HG02571 (cell line): ENCODE results near the gene ERC2.

Experiments
- ATAC-seq: cut with Tn5 transposase; IDR thresholded peaks from one replicate; pipeline ENCODE4 v1.9.1; 2021; ENCODE audit warnings: mild to moderate bottlenecking, moderate library complexity; ENCODE audit not compliant: unreplicated experiment

The ERC2 gene

DNA sequence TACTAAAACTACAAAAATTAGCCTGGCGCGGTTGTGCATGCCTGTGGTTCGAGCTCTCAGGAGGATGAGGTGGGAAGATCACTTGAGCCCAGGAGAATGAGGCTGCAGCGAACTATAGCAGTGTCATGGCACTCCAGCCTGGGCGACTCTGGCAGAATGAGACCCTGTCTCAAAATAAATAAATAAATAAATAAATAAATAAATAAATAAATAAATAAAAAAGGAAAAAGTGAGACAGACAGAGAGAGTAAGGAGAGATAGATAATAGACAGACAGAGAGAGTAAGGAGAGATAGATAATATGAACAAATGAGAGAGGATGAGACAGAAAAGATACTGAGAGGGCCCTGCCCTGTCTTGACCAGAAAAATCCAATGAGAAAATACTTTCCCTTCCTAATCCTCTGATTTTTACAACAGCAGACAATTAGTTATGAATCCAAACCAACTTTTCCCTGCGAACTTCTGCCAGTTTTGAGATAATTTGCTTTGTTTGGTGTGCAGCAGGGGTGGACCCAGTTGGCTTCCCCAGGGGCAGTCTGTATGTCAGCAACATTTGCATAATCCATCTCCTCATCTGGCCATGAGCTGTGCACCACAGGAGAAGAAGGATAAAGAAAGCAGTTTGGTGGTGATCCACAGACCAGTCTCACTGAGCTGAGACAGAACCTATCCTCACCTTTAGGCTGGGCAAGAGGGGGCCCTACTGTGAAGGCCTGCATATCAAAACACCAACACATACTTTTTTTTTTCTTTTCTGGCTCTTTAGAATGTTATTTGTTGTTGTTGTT, 692.7 kb downstream of the ERC2 start:
- no peak for ATAC-seq

DNA sequence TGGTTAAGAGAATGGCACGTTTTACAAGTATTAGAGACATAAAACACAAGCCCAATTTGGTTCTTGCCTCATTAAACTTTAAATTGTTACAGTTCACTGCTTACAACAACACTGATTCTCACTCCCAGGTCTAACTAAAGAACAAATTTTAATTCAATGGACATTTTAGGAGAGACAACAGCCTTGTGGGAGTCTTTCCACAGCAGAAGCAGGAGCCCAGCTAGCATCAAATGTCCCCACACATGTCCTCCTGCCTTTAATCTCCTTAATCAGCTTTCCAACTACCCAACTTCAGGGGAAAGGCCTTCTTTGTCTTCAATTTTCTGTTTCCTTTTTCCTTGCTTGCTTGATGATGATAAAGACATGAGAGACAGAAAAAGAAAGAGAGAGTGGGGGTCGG, 693.4 kb downstream of the ERC2 start:
- no peak for ATAC-seq

DNA sequence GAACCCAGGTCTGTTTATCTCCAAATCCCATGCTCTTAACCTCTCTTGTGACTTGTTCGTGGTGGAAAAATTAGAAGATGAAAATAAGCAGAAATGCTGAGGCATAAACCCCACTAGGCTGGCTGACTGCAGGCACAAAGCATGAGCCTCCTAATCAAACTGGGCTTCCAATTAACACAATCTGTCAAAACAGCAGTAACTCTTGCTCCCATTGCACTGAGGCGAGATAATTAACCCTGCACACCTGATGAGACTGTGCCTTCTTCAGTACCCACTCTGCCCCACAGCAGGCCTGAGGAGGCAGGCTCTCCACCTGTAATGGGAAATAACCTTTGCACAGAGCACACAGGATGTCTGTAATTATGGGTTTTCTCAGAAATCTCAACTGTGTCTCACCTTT, 696.8 kb downstream of the ERC2 start:
- ATAC-seq, result no peak

DNA sequence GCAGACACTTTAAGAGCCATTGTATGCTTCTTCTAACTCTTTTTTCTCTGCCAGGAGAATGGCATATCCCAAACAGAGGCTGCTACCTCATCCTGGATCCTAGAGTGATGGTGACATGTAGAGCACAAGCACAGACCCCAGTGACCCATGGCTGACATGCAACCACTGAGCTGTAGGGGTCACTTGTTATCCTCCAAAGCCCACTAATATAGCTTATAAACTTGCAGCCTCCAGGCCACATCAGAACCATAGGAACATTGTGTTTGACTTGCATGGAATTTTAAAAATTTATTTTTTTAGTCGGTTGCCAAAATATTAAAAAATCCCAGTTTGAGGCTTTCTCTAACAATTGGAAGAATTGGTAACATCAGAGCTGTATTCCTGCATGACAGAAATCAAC, 698.2 kb downstream of the ERC2 start:
- no peak for ATAC-seq

DNA sequence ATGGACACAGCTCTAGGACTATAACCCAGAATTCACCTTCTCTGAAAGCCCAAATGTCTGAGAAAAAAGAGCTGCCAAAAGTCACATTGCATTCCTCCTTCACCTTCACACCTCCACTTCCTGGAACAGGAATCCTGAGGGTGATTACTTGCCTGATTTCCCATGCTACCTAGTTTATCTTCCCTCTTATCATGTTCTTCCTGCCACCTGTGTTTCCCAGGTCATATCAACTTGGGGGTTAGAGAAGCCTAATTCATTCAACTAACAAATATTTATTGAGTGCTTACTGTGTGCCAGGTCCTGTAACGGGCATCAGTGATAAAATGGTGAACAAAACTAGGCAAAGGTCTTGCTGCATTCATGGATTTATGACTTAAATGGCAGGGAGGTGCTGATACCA, 701.5 kb downstream of the ERC2 start:
- ATAC-seq, result no peak

DNA sequence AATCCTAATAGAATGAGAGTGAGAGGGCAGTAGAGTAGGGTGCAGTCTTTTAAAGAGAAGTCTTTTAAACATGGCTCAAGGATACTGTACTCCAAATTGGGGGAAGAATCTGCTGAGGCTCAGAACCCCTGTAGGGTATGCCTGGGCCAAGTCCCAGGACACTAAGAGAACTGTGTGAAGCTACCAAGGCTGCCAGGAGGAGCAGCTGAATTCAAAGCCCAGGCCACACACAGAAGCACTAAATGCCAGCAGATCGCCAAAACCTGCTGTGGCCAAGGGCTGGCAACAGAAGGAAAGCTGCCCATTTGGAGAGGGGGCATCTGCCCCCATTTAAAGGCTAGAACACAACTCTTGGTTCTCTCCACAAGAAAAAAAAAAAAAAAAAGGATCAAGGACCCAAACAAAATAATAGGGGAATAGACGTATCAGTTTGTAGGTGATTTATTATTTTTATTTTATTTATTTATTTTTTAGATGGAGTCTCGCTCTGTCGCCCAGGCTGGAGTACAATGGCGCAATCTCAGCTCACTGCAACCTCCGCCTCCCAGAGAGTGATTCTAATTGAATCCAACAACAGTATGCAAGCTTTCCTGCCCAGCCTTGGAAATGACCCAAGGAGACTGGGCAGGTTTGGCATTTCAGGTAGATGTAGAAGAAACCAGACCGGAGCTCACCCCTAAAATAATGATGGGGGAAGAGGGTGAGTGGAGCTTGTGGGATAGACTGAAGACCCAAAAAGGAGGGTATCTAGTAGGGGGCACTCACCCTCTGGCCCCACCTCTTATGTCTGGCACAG, 702.2 kb downstream of the ERC2 start:
- no peak for ATAC-seq

DNA sequence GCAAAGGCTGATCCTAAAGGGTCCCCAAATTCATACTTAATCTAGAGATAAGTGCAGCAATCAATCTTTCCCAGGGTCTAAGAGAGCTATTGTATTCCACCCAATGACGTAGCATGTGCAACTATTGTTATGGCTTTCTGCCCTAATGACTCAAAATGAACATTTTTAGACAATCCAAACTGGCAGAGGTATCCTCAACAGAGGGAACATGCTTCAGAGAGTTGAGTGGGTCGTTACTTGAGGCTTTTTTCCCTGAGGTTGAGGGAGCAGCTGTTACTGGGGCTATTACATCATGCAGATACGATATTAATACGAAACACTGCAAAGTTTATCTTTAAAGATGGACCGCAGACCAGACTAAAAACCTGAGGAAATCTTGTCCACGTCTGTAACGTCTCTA, 702.9 kb downstream of the ERC2 start:
- ATAC-seq, result no peak

DNA sequence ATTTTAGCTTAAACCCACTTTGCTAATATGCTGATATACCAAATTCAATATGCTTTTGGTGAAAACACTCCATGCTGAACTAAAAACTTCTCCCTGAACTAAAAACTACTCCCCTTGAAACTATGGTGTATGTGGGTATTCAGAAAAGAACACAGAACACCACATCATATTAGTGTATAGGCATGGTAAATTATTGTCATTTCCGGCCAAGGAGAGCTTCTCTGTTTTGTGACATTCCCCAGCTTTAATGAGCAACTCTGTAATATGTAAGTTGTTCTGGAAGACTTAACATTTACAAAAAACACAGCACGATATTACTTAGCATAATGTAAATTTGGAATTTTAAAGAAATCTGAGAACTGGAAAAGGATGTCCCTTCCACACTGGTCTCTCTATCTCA, 711.3 kb downstream of the ERC2 start:
- no peak for ATAC-seq

DNA sequence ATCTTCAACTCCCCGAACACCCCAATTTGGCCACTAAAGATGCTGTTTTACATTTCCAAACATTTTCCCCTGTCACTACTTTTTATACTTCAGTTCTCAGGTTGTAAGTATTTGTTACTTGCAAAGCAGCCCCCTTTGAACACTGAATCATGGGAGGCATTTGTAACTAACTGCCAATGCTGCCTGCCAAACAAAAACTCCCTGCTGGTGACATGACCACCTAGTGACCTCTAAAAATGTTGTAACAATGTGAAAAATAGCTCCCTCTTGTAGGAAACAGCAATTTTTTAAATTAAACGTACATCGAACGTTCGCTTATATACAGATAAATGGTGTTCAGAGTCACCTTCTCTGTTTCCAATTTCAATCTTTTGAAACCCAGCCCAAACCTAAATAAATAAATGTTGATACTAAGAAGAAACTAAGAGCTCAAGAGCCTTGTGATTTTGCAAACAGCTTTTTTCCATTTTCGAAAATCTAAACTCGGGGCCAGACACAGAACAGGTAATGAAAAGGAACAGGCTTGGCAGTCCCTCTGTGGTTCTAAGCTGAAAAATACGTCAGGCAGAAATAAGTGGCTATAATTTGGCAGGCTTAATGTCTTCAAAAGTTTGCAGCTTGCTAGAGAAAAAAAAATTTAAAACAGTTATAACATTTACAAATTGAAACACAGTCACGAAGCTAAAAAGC, 712.6 kb downstream of the ERC2 start:
- no peak for ATAC-seq

DNA sequence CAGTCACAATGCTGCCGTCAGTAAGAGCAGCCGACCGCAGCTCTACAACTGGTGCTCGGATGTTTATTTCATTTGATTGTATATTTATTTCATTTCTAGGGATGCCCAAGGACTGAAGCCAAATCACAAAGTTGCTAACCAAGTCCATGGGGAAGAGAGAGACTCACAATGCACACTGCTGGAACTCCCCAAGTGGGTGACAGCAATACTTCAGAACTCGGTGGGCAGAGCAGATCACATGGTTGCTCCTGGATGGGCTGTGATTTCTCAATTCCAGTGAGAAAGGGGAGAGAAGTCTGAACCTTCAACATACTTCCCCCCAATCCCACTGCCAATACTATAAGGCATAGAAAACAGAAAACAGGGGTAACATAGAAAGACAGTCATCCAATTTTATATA, 715.4 kb downstream of the ERC2 start:
- no peak for ATAC-seq

DNA sequence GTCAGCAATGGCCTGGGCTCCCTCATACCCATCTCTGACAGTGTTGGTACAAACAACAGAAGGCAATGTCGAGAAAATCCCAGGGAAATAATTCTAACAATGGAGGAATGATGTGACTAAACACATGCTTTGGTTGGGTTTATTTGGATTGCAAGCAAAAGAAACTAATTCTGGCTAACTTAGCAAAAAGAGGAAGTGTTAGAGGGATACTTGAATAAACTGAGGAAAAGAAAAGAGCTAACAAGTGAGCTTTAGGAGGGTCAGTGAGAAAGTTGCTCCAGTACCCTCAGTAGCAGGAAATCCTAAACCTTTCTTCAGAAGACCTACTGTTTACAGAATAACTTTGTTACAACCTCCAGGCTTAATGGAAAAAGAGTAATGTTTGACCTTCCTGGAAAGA, 716.5 kb downstream of the ERC2 start:
- ATAC-seq, result no peak

DNA sequence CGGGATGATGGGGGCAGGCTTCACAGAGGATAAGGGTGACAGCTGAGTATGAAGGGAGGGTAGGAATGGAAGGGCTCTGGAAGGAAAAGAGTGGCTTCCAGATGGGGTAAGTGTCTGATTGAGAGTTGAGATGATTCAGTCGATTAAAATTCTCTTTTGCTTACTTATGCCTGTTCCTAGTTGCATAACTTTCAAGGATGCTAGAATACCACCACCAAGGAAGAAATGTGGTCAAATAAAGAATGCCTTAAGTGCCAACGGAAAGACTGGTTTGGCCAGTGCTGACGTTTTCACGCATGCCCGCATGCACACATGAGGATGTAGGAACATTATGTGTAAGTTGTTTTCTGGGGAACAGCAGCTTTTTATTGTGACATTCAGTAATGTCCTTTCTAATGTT, 717.7 kb downstream of the ERC2 start:
- ATAC-seq, result no peak

DNA sequence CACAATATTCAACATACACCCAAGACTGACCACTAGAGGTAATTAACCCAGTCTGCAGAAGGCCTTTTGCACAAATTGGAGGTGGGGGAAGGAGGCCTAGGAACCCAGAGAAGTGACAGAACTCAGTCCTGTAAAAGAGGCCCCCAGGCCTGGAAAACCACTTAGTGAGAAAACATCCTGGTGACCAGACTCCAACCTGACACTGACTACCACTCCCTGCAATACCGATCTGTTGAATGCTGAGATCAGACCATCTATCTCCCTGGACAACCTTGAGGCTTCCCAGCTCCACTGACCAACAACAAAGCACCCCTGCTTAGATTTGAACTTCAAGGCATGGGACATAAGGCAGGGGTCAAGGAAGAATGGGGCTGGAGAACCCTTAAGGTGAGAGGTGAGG, 719.2 kb downstream of the ERC2 start:
- ATAC-seq, result no peak

DNA sequence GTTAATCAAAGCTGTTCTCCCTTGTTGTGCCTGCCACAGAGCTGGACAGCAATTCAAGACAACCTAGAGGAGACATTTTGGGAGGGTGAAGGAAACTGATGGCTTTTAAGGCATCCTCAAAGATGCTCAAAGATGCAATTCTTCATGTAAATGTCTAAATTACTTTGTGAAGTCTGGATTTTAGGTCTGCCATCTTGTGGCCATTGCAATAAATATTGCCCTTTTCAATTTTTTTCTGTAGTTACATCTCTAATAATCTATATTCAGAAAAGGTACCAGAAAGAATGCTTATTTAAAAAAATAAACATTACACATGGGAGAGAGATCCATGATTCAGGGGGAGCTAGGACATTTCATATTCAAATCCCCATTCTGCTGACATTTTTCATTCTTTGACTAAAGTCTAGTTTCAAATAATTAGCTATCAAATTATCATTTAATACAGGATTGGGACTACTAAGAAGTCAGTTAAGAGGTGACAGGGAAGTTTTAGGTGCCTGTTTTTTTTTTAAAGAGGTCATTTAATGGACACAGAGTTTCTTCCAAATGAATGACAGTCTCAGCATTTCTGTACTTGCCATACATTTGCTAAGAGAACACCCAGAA, 721.4 kb downstream of the ERC2 start:
- ATAC-seq, result no peak

DNA sequence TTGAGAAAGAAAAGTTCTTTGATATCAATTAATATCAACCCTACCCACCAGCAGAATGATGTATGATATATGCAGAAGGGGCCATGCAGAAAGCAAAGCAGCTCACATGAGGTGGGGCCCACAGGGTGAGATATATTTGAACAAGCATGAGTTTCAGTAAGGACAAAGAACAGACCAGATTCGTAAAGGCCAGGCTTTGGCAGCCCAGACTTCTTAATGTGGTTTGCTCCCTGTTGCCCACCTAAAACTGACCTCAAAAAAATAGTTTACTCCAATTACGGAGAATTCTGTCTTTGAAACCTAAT, 725.5 kb downstream of the ERC2 start:
- no peak for ATAC-seq

DNA sequence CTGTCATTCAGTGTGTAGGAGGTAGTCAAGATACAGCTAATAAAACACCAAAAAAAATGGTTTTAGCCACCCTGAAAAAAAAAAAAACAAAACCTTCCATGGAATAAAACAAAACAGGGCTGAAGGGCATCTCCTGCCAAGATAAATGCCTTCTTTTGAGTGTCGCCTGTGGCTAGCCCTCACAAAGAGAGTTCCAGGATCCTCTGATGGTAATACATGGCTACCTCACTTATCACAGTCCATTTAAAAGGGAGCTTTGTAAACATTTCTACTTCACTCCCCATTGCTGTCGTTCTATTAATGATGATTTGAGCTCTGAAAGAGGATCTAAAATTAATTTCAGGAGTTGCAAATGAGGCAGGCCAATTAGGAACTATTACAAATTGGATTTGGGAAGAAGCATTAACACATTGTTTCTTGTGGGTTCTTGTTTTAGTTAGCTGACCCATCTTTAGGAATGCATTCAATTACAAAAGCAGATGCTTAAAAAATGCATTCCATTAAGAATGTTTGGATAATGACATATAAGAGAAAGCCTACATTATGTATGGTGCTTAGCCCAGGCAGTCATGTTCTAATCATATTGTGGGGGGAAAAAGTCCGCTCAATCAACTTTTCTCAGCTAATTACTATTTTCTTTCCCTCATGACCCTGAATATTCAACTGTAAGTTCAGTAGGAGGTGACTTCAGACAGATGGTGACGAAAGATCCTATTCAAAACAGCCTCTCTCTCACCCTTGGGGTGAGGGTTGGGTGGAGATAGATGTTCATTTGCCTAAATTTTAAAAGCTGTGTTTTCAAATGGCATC, 726.0 kb downstream of the ERC2 start:
- no peak for ATAC-seq

DNA sequence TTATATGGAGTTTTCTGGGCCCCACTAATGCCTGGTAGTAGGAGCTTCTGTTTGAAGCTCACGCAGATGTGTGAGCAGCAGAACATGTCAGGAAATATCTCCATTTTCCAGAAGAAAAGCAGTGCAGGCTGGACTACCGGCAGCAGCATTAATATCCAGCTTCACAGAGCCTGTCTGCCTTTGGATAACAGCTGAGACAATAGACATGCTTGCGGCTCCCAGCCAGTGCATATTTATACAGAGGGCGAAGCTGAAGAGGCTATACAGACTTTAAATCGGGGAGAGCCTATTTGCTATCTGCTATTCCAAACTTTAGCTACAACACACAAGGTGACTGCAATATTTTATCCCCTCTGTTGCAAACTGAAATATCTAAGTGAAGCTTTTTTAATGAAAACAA, 731.1 kb downstream of the ERC2 start:
- ATAC-seq, result no peak

DNA sequence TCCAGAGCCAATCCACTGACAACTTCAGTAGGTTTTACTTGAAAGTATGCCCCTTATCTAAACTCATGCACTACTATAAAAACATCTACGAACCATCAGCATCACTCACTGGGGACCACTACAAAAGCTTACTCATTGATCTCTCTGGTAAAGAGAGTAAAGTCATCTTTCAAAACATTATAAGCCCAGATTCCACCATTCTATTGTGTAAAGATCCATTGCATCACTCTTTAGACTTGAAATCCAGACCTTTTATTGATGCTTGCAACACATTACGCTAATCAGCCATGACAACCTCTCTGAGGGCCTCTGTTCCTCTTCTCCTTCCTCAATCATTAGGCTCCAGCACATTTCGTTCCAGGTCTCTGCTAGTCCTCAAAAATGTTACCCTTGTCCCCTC, 732.3 kb downstream of the ERC2 start:
- ATAC-seq, result no peak

DNA sequence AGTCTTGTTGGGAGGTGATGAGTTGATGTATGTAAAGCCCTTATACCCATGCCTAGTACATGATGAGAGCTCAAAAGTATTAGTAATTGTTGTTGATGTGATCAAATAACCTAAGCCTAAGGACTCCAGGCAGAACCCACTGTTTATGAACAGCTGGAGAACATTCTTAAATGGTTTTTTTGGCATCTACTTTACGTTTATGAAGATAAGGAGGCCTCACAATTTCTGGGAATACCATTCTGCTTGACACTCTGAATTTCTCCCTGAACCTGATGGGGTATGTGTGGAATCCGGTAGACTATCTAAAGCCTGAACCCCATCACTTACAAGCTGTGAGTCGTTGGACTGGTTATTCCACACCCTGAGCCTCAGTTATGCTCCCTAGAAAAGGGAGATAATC, 736.5 kb downstream of the ERC2 start:
- no peak for ATAC-seq

DNA sequence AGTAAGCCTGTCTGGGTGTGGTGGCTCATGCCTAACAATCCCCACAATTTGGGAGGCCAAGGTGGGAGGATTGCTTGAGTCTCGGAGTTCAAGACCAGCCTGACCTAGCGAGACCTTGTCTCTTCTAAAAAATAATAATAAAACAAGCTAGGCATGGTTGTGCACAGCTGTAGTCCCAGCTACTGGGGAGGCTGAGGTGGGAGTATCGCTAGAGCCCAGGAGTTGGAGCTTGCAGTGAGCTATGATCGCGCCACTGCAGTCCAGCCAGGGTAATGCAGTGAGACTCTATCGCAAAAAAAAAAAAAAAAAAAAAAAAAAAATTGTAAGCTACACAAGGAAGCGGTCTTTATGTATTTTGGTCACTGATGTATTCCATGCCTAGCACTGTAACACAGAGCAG, 738.7 kb downstream of the ERC2 start:
- no peak for ATAC-seq
